ENCODE data around the gene TRIM23.
A peak's percentile ranks its signal among the peaks of the same experiment; 100 is the strongest.
"Not testable (repeated sequence)": the region's sequence is repeated elsewhere in the genome, so short reads cannot be mapped to it uniquely, and the experiment has no call there.

Gene TRIM23

DNA sequence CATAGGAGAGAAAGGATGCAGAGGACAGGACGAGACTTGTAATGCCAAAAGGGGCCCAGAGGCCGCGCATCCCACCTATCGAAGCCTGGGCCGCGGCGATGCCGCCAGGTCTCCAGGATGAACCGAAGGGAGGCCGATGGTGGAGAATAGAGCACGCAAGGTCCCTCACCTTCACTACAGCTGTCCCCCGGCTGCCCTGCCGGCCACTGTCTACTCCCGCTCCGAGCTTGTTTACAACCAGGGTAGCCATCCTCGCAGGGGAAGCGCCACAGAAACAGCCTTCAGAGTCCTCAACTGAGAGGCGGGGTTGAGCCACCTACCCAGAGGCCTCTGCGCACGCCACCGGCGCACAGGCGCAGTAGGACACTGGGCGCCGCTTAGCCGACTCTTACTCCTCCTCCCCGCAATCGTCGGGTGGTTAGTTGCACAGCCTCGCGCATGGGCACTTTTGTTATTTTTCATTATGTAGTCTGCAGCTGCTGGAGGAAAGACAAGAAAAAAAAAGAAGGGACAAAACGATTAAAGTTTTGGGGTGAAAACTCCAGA is at the start of gene TRIM23:
TRIM23 (minus strand) TSS at position 309 of the 546 bp plus-strand sequence; CDS start at position 250, 59 bp downstream.
- peak; percentile 94 for DNase-seq

DNA sequence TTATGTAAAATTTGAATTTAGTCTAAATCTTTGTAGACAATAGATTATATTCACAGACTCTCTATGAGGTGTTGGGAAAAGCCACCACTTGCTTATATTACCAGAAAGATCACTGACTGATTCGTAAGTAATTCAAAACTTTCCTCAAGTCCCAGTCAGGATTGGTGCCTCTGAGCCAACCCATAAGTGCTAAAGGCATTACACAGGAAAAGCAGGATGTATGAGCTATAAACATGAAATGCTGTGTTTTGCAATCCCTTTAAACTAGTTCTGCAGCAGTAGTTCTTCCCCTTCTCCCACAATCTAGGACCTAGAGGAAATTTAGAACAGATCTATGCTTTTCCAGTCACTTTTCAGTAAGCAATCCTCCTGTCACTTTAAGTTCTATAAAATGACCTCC is 48.7 kb upstream of the TRIM23 start:
- DNase-seq = no peak

DNA sequence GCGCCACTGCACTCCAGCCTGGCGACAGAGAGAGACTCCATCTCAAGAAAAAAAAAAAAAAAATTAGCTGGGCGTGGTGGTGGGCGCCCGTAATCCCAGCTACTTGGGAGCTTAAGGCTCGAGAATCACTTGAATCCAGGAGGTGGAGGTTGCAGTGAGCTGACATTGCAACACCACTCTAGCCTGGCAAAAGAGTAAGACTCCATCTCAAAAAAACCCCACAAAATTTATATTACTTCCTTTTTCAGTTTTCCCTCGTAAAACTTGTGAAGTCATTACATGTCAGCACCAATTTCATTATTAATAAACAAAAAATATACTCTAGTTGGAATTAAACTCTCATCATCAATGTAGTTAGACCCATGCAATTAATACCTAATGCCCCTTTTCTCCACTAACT is 44.6 kb upstream of the TRIM23 start:
- DNase-seq = no peak

DNA sequence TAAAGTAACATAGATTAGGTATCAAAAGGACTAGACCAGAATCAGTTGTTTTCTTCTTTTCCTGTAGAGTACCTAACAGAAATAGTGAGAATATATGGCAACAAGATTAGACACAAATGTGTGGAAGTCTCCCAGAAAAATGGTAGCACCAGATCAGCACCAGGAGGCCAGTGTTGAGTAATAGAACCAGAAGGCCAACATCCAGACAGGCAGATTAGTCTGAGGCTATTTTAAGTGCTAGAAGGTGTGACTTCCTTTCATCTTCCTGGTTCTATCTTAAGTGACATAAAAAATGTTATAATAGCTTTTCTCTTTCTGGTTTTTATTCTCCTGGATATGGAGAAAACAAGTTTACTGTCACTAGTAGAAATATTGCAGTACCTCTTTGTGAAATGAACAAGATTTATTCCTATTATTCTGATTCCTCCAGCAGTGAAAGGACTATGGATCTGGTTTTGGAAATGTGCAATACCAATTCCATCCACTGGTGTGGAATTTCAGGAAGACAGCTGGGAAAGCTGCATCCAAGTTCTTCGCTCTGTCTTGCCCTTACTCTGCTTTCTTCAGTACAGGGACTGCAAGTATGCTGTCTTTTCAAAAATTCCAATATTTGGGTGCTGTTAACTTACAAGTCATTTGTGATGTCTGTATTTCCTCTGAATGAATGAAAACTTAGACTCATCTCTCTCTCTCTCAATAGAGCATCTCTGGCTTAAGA is 39.8 kb upstream of the TRIM23 start:
- no peak for DNase-seq

DNA sequence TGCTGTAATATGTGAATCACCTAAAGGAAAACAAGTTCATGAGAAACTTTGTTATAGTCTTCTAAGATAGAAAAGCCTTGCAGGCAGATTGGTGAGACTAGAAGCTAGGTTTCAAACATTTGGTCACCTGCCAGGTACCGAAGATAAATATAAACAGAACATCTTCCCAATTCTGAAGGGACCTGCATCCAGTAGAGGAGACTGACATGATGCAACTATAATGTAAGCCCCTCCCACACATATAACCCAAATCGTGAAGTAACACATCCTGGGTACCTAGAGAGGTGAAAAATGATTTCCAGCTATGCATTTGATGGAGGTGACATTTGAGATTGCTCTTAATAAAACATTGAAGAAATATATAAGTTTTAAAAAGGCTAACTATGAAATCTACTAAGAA is 30.6 kb upstream of the TRIM23 start:
- no peak for DNase-seq

DNA sequence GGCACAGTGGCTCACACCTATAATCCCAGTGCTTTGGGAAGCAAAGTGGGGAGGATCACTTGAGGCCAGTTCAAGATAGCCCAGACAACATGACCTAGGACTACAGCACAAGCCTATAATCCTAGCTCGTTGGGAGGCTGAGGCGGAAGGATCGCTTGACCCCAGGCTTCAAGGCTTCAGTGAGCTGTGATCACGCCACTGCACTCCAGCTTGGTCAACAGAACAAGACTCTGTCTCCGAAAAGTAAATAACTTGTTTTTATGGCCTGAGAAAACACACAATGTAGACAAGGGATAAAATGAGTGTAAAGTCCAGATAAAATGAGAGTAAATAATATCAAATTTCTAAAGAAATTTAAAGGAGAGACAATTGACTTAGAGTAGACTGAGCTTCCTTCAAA is 27.0 kb upstream of the TRIM23 start:
- no peak for DNase-seq

DNA sequence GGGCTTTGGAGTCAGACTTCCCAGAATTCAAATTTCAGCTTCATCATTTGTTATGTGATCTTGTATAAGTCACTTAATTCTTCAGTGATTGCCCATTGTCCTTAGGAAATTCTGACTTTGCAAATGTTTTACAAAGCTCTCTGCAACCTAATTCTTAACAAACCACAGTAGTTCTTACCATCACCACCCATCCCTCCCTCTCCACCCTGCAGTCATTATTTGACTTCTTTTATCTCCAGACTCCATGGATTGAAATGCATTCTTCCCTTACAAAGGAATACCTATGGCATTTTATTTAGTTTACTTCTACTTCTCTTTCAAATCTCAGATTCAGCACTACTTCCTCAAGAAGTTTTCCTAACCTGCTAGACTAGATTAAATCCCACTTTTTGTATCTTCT is 23.8 kb upstream of the TRIM23 start:
- no peak for DNase-seq

DNA sequence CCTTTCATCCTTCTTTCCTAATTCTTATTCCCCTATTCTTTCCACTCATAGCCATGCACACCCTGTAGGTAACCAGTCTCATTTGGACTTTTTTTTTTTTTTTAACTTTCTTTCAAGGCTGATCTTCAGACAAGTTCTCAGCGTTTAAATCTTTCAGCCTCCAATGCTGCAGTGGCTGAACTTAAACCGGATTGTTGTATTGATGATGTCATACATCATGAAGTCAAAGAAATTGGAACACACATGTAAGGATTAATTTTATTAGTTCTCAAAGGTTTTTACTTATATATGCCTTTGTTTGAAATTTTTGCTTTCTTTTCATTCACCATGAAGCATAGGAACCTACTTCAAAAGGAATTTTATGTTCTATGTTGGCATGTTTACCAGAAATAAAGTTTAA is 22.8 kb upstream of the TRIM23 start:
- no peak for DNase-seq

DNA sequence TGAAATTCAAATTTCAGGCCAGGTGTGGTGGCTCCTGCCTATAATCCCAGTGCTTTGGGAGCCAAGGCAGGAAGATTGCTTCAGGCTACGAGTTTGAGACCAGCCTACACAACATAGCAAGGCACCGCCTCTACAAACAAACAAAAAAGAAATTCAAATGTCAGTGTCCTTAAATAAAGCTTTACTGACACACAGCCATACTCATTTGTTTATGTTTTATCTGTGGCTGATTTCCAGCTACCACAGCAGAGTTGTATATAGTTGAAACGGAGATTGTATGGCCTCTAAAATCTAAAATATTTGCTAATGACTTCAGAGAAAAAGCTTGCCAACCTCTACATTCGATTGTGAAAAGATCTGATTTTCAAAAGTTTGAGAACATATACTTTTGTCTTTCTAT is 16.1 kb upstream of the TRIM23 start:
- no peak for DNase-seq

DNA sequence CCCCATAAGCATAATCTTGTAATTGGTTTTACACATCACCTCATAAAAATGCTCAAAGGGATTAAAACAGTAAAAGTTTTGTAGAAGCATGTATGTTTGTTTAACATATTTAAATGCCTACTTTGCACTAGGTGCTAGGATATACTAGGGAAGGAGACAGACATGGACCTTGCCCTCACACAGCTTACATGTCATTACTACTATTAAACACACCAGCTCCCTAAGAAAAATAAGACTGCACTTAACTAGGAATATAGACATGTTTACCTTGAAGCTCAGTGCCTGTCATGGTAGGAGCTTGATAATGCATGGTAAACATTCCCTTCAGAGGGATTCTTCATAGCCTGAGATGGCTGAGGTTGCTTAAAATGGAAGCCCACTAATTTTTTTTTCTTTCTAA is 6.8 kb upstream of the TRIM23 start:
- no peak for DNase-seq

DNA sequence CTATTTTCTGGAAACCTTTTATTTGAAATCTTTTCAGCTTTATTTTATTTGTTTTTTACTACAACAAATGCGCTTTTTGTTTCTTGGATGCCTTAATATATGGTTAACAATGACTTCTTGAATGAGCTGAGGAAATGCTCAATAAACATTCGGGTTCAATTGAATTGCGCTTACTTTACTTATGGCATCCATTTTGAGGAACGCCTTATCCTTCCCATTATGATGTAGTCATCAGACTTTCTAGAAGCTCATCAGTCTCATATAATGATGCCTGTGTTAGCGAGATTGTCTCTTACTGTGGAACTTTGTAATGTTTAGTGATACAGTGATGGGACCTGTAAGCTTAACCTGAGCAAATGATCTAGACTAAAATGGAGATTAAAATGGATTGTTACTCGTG is 1.6 kb upstream of the TRIM23 start:
- no peak for DNase-seq

DNA sequence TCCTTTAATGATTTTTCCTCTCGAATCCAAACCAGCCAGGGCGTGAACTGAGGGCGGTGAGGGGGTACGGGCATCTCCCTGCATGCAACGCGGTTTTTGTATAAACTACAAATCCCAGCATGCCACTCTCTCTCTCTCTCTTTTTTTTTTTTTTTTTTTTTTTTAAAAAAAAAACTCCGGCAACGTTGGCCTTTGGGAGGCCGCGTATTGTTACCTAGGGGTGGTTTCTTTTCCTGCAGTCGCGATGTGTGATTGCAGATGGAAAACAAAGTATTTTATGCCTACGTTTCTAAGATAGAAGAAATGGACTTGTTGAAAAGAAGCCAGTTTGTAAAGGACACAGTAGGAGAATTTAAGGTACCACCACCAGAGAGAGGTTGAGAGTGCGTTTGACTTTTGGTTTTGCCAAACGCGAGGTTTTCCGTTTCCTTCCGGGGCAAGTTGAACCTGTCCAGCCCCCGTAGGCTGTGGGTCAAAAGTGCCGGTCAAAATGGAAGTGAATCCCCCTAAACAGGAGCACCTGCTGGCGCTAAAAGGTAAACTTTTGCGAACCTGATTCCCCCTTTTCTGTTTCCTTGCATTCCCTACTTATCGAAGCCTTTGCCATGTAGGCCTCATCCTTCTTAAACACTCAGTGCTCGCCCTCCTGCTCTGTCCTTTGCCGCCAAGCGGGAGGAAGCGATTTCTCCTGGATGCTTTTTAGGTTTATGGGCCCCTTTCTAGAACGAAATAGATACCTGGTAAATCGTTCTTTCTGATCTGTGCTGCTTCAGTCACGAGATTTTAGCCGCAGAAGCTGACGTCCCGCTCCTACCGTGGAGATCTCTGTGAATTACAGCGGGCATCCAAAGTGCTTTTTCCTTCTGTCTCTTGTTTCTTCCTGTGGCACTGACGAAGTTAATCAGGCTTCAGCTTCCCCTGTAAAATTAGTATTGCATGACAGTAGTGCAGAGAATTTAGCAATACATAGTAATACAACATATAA is 730 bp upstream of the TRIM23 start, which contains the start of the genes SHLD3 and TRAPPC13:
SHLD3 (plus strand) TSS at position 457 of the 985 bp plus-strand sequence. CDS start 4,561 bp downstream, outside the sequence.
TRAPPC13 (plus strand) TSS at position 457 of the 985 bp plus-strand sequence; CDS start at position 491, 34 bp downstream.
- peak; percentile 94 for DNase-seq

DNA sequence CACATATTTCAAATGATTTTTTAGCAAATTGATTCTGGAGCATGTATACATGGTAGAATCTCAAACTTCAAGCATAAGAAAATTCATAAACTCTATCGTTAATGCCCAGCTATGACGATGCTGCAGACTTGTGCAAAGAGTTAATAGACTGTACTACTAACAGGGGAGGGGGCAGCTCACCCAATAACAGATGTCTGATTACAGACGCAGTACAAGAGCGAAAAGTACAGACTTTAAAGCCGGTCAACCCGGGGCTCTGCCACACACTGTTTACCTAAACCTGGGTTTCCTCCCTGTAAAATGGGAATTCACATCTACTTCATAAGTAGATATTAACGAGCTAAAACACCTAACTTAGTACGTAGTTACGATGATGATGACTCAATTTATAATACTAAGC is 651 bp downstream of the TRIM23 start:
- no peak for DNase-seq

DNA sequence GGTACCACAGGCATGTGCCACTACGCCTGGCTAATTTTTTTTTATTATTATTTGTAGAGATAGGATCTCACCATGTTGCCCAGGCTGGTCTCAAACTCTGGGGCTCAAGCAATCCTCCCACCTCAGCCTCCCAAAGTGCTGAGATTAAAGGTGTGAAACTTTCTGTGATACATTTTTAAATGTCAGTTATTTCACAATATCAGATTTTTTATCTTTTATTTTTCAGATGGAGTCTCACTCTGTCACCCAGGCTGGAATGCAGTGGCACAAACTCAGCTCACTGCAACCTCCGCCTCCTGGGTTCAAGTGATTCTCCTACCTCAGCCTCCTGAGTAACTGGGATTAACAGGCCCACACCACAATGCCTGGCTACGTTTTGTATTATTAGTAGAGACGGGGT is 2.2 kb downstream of the TRIM23 start:
- DNase-seq = not testable (repeated sequence)

DNA sequence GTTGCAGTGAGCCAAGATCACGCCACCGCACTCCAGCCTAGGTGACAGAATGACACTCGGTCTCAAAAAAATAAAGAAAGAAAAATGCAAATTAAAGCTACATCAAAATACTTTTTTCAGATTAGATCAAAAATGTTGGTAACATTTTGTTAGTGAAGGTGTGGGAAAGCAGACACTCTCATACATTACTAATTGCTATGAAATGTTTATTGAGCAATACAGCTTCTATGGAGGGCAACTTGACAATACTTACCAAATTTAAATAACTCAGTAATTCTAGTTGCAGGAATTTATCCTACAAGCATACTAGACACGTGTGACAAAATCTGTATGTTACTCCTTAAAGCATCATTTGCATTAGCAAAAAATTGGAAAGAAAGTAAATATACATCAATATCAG is 4.1 kb downstream of the TRIM23 start:
- DNase-seq = no peak

DNA sequence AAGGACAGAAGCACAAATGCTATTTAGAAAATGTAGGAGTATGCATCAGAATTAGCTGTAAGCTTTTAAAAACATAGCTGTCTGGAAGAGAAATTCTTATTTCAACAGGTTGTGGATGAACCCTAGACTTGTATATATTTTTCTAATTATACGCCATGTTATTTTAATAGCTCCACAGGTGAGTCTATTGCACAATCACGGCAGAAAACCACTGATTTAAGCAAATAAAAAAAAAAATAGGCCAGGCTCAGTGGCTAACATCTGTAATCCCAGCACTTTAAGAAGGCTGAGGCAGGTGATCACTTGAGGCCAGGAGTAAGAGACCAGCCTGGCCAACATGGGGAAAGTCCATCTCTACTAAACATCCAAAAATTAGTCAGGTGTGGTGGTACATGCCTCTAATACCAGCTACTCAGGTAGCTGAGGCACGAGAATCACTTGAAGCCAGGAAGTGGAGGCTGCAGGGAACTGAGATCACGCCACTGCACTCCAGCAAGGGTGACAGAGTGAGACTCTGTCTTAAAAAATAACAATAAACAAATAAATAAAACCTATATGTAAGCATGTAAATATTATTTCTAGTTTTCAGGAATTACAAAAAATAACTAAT is 11.7 kb downstream of the TRIM23 start:
- no peak for DNase-seq

DNA sequence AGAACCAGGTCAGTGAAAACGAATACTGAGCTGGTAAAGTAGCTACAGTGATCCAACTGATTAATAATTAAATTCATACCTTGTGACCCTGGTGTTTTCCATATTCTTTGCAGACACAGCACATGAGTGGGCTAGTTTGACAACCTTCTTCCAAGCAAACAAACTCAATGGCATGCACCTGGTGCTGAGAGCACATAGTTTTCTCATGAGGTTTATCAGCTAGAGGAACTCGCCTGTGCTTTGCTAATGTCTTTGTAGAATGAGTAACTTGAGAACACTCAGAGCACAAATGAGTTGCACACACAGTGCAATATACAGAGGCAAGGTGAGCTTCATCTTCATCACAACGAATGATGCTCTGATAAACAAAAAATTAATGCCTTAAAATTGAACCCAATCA is 12.6 kb downstream of the TRIM23 start:
- DNase-seq = peak; percentile 26

DNA sequence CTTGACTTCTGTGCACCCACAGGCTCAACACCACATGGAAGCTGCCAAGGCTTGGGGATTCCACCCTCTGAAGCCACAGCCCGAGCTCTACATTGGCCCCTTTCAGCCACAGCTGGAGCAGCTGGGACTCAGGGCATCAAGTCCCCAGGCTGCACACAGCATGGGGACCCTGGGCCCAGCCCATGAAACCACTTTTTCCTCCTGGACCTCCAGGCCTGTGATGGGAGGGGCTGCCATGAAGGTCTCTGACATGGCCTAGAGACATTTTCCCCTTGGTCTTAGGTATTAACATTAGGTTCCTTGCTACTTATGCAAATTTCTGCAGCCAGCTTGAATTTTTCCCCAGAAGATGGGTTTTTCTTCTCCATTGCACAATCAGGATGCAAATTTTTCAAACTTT is 22.4 kb downstream of the TRIM23 start:
- DNase-seq = not testable (repeated sequence)

DNA sequence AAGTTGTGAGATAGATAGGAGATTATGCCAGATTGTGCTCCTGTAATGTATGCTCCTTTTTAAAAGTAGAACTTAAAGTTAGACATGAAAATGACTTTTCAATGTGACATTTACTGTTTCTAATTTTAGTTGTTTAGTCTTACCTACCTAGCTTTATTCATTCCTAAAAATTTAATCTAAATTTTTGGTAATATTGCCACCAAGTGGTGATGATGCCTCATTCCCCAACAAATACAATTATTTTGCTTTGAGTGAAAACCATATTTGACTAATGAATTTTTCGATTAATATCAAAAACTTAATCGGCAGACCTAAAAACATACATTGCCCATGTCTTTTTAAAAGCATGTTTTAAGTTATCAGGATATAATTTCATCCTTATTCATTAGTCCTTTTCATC is 35.4 kb downstream of the TRIM23 start:
- DNase-seq = no peak

DNA sequence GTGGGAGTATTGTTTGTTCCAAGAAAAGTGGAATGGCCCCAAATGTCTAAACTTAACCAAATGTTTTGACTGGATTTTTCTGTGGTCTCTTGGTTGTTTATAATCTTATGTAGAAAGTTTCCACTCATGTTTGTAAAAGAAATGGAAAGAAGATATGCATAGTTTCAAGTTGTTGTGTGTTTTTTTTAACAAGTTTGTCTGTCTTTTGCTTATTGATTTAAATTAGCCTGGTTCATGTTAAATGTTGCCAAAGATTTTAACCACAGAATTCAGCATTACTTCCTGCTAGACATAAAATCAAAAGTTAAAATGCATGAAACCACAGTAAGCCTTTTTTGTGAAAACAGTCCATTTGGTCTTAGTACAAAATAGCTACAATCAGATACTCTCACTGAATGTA is 47.0 kb downstream of the TRIM23 start:
- DNase-seq = no peak

DNA sequence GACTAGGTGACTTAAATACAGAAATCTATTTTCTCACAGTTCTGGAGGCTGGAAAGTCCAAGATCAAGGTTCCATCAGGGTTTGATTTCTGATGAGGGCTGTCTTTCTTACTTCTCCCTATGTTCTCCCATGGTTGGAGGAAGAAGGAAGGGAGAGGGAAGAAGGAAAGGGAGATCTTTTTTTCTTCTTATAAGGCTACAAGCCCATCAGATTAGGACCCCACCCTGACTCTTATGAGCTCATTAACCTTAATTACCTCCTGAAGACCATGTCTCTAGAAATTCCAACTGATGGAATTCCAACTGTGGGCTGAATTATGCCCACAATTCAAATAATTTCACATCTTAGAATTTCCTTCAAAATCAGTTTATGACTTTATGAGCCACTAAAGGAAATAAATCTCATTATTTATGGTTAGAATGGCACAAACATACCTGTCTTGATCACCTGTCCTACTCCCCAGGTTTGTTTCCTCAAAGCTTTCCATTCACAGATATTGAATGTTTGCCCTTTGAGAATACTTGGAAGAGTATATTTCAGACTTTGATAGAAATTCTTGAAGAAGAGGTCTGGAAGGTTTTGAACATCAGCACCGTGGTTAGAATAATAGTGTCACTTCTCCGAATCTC is 53.4 kb downstream of the TRIM23 start:
- no peak for DNase-seq

DNA sequence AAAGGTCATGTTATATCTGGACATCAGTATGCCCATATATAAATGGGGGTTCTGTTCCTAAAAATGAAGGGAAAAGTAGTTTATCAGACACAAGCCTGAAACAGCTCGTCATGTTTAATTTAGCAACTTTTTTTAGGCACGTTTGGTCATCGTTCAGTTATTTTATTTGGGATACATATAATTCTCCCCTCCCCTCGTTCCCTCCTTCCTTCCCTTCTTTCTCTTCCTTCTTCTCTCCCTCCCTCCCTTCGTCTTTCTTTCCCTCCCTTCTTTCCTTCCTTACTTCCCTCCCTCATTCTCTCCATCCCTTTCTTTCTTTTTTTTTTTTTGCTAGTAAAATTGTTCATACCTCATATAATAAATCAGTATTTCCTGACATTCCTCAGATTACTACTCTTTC is 57.6 kb downstream of the TRIM23 start:
- no peak for DNase-seq

DNA sequence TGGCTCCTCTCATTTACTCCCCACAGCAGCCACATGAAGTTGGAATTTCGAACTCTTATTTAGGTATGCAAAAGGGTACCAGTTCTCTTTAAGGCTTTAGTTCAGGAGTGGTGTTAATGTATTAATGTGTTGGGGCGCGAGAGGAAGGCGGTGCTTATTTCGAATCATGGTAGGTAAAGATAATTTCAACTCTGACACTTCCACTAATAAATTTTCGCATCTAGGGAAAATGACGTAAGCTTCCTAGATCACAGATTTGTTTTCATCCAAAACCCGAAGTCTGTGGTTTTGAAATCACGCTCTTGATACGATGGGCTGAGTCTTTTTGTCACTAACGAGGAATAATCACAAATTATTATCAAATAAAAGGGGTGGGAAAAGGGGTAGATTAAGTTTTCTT is 60.4 kb downstream of the TRIM23 start:
- no peak for DNase-seq

All from NCI-H1092 treated with DMSO at 0.1 percent for 48 hours (cell line).